ENCODE data around the gene PLXDC2.

DNA sequence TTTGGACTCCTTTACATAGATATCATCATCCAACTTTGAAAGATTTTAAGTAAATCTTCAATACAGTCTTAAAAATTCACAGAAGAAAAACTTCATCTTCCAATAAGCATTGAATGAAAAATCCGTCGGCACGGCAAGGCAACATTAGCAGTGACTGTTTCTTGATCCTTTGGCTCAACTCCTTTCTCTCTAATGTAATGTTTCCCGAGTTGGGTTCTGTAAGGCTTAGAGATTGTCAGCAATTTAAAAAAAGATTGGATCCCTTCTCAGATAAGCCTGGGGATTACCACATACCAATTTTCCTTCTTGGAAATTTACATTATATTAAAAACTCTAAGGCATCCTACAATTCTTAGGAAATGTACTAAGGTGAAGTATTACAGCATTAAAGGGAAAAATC, 291.8 kb downstream of the PLXDC2 start:
- TF ChIP-seq POLR2A (IDR thresholded peaks at IDR 0.05; ENCODE audit: low read length): no peak
- no peak for TF ChIP-seq GATA1 (IDR thresholded peaks at IDR 0.05; ENCODE audit: low read depth, low read length)

Data from erythroblast (primary cell).